B cell (primary cell): ENCODE data around the gene FAM24B. TPM values are rescaled to one million over a fixed set of nuclear protein-coding genes. Genes with fewer than 3 reads are reported as not detected.

Source experiments
- ATAC-seq: fragments of 200-7000 bp; cut with Tn5 transposase; one replicate; pipeline ENCODE4 v1.10.0; 2021; ENCODE audit warnings: low read depth, mild to moderate bottlenecking, moderate number of reproducible peaks, moderate library complexity
- CTCF ChIA-PET: fragments of 350-600 bp; sonication (Branson Sonifier 250); formaldehyde crosslinking; loops from one replicate; lab custom pipeline; 2021; ENCODE audit warnings: antibody characterized with exemption, inconsistent platforms; lab: Charles Lee
- POLR2A ChIA-PET: fragments of 350-600 bp; sonication (Branson Sonifier 250); formaldehyde crosslinking; loops from one replicate; lab custom pipeline; 2021; ENCODE audit warnings: antibody characterized with exemption; lab: Charles Lee
- DNase-seq: peaks from one replicate; pipeline ENCODE4 v3.0.0; 2013
- H2AFZ ChIP-seq: 2 replicates; pipeline ENCODE4 v1.6.1; 2012; ENCODE audit warnings: mild to moderate bottlenecking, low read depth, low read length; ENCODE audit not compliant: insufficient read depth, poor library complexity, severe bottlenecking
- H3K27ac ChIP-seq, 2 donors: 1 replicate in 1 of 2; 2 replicates in 1 of 2; pipeline ENCODE4 v1.5.1; 2012 to 2013; ENCODE audit warnings: low read length in 2 of 2, mild to moderate bottlenecking in 2 of 2, moderate library complexity in 1 of 2
- H3K27me3 ChIP-seq, 4 experiments: fragments of 200-600 bp in 1 of 4; sonication (generic) in 1 of 4; replicated peaks in 1 of 4; 1 replicate in 2 of 4; 2 replicates in 2 of 4; pipeline versions ENCODE4 v1.6.1 to v1.7.0; 2013 to 2016; ENCODE audit warnings: low read length in 3 of 4, mild to moderate bottlenecking in 2 of 4, mixed read lengths in 1 of 4, moderate library complexity in 1 of 4; ENCODE audit not compliant: insufficient read depth in 4 of 4, control insufficient read depth in 3 of 4; ENCODE audit errors: control extremely low read depth in 1 of 4
- H3K36me3 ChIP-seq, 2 experiments: replicated peaks in 1 of 2; 1 replicate in 1 of 2; 2 replicates in 1 of 2; pipeline versions ENCODE4 v1.6.1 to v1.7.1; 2013; ENCODE audit warnings: low read length in 1 of 2; ENCODE audit not compliant: insufficient read depth in 2 of 2, control insufficient read depth in 1 of 2; ENCODE audit errors: control extremely low read depth in 1 of 2, extremely low read depth in 1 of 2
- H3K4me1 ChIP-seq, 2 donors: fragments of 200-600 bp in 1 of 2; sonication (generic) in 1 of 2; 1 replicate in 1 of 2; 2 replicates in 1 of 2; pipeline versions ENCODE4 v1.5.1 to v1.6.1; 2013 to 2017; ENCODE audit warnings: low read length in 2 of 2; ENCODE audit not compliant: control insufficient read depth in 2 of 2, insufficient read depth in 2 of 2
- H3K4me2 ChIP-seq: replicated peaks from 2 replicates; pipeline ENCODE3; 2012; ENCODE audit warnings: mild to moderate bottlenecking, low read depth, low read length; ENCODE audit not compliant: poor library complexity, severe bottlenecking
- H3K4me3 ChIP-seq, 5 experiments: fragments of 200-600 bp in 1 of 5; sonication (generic) in 1 of 5; 1 replicate in 3 of 5; 2 replicates in 2 of 5; pipeline versions ENCODE4 v1.5.1 to v1.7.0; 2011 to 2016; ENCODE audit warnings: low read length in 4 of 5, mild to moderate bottlenecking in 4 of 5, low read depth in 2 of 5, control low read depth in 1 of 5, moderate library complexity in 1 of 5; ENCODE audit not compliant: insufficient read depth in 1 of 5; ENCODE audit errors: control extremely low read depth in 1 of 5, extremely low read depth in 1 of 5
- H3K79me2 ChIP-seq: fragments of 200-600 bp; sonication (generic); one replicate; pipeline ENCODE4 v1.6.0; 2016; ENCODE audit warnings: low read length; ENCODE audit not compliant: control insufficient read depth, insufficient read depth
- H3K9ac ChIP-seq: fragments of 200-600 bp; sonication (generic); 2 replicates; pipeline ENCODE4 v1.6.1; 2017; ENCODE audit warnings: mild to moderate bottlenecking, low read length, moderate library complexity
- H3K9me3 ChIP-seq, 3 donors: one replicate each; pipeline versions ENCODE4 v1.6.1 to v1.7.1; 2013; ENCODE audit warnings: low read length in 2 of 3; ENCODE audit not compliant: control insufficient read depth in 2 of 3, insufficient read depth in 1 of 3; ENCODE audit errors: control extremely low read depth in 1 of 3
- H4K20me1 ChIP-seq: 2 replicates; pipeline ENCODE4 v1.6.0; 2012; ENCODE audit warnings: mild to moderate bottlenecking, low read length; ENCODE audit not compliant: insufficient read depth, control insufficient read depth, poor library complexity, severe bottlenecking
- H3K27ac Mint-ChIP-seq: one replicate; pipeline ENCODE4 v1.8.0; 2021; ENCODE audit warnings: mixed read lengths
- H3K27me3 Mint-ChIP-seq: one replicate; pipeline ENCODE4 v1.8.0; 2021; ENCODE audit warnings: mixed read lengths
- H3K4me1 Mint-ChIP-seq: one replicate; pipeline ENCODE4 v1.8.0; 2021; ENCODE audit warnings: mixed read lengths
- H3K4me3 Mint-ChIP-seq: one replicate; pipeline ENCODE4 v1.8.0; 2021; ENCODE audit warnings: mixed read lengths
- H3K9me3 Mint-ChIP-seq: one replicate; pipeline ENCODE4 v1.8.0; 2022; ENCODE audit warnings: mixed read lengths; ENCODE audit not compliant: insufficient read depth
- CTCF ChIP-seq: fragments of 200-600 bp; IDR thresholded peaks from one replicate; pipeline ENCODE4 v1.8.0; 2022; ENCODE audit warnings: antibody characterized with exemption, mild to moderate bottlenecking
- EZH2 ChIP-seq: IDR thresholded peaks from 2 replicates; pipeline ENCODE4 v1.6.1; 2012; ENCODE audit warnings: borderline replicate concordance, low read depth, mild to moderate bottlenecking, moderate library complexity, low read length; ENCODE audit not compliant: insufficient read depth, poor library complexity, severe bottlenecking
- WGBS: methylation state at CpG from one replicate; pipeline ENCODE4 v1.1.5; 2013; ENCODE audit warnings: missing lambda C conversion rate; ENCODE audit not compliant: insufficient coverage; 5-methylcytosine and 5-hydroxymethylcytosine counted together
- intact Hi-C: fragments of 100-400 bp; cut with micrococcal nuclease; formaldehyde crosslinking; loops from one replicate; pipeline ENCODE4 v1.10.0; 2022
- polyA plus RNA-seq: library from polyadenylated mRNA; depleted of rRNA; stranded (reverse); fragments of >200 nt; gene quantifications from 2 replicates; pipeline ENCODE4 v1.2.3, GENCODE V29; 2012
- total RNA-seq, 2 donors: library from RNA; stranded (reverse); fragments of 120-200 nt in 1 of 2; gene quantifications; 1 replicate in 1 of 2; 2 replicates in 1 of 2; pipeline versions ENCODE4 v1.2.3 to v1.2.4, GENCODE V29; 2013 to 2022

FAM24B gene
- total and polyA plus RNA-seq, 2 donors (not counting 1 experiment from before 2014, with no cell fraction given), result 12.5 to 23.4 TPM

GRCh38 chr10:122812751-122813150, 66.6 kb downstream of the FAM24B start:
- CTCF ChIA-PET, result no interaction called here

GRCh38 chr10:122802282-122802681, 77.1 kb downstream of the FAM24B start:
- H3K9me3 Mint-ChIP-seq, result no peaks in the 10 kb centered on the region
- WGBS, result 86% methylated on average over 7 of the region's 7 CpGs

More at GRCh38 chr10:122812751-122813150, 66.6 kb downstream of the FAM24B start:
- H3K36me3 ChIP-seq, result no peaks in the 10 kb centered on the region
- 48% methylated on average over 3 of the region's 4 CpGs for WGBS
- Mint-ChIP-seq H3K4me1 (no peaks in the 10 kb centered on the region), H3K9me3 (no peaks in the 10 kb centered on the region), H3K4me3 (no peak overlapping the region), H3K27me3 (peaks cover 18% of the 10 kb centered on the region), H3K27ac (no peak overlapping the region)
- no peak overlapping the region for H3K27ac ChIP-seq
- H3K9ac ChIP-seq, result no peak overlapping the region
- ATAC-seq (no peak), DNase-seq (no peak)
- no peak overlapping the region for H3K4me3 ChIP-seq
- no peak overlapping the region for H3K4me2 ChIP-seq
- no peak for TF ChIP-seq CTCF
- TF ChIP-seq EZH2, result no peak
- H3K4me1 ChIP-seq, result no peaks in the 10 kb centered on the region
- H2AFZ ChIP-seq, result no peak overlapping the region
- H3K27me3 ChIP-seq, result peaks cover 0 to 3% (median 2%) of the 10 kb centered on the region in 4 experiments
- POLR2A ChIA-PET, result no interaction called here
- H3K79me2 ChIP-seq, result no peaks in the 10 kb centered on the region
- no peaks in the 10 kb centered on the region for H3K9me3 ChIP-seq
- intact Hi-C loops, result no loop called here
- no peaks in the 10 kb centered on the region for H4K20me1 ChIP-seq

More at GRCh38 chr10:122802282-122802681, 77.1 kb downstream of the FAM24B start:
- Histone ChIP-seq H2AFZ (no peak overlapping the region), H3K27me3 (no peaks in the 10 kb centered on the region), H3K4me1 (no peaks in the 10 kb centered on the region), H3K79me2 (no peaks in the 10 kb centered on the region), H3K9ac (no peak overlapping the region), H3K36me3 (no peaks in the 10 kb centered on the region), H3K4me3 (no peak overlapping the region), H3K4me2 (no peak overlapping the region), H3K27ac (no peak overlapping the region), H4K20me1 (no peaks in the 10 kb centered on the region), H3K9me3 (no peaks in the 10 kb centered on the region)
- ChIA-PET CTCF (no interaction called here), POLR2A (no interaction called here)
- intact Hi-C loops, result no loop called here
- H3K4me3 Mint-ChIP-seq, result no peak overlapping the region
- TF ChIP-seq CTCF, result no peak
- no peak for TF ChIP-seq EZH2
- no peak overlapping the region for H3K27ac Mint-ChIP-seq
- H3K4me1 Mint-ChIP-seq, result no peaks in the 10 kb centered on the region
- peaks cover 13% of the 10 kb centered on the region for H3K27me3 Mint-ChIP-seq
- no peak for DNase-seq
- ATAC-seq, result no peak

Other genes with a start within 250 kb of the FAM24B start
- gene C10orf120, start 179.7 kb downstream of the FAM24B start, total RNA-seq, result not detected in 2 replicates
- not detected in 2 replicates for gene C10orf120, start 179.7 kb downstream of the FAM24B start, polyA plus RNA-seq
- gene CUZD1, start 33.7 kb downstream of the FAM24B start, total RNA-seq, result 3.0 and 3.3 TPM in 2 replicates
- gene CUZD1, start 33.7 kb downstream of the FAM24B start, polyA plus RNA-seq, result 0.92 and 2.1 TPM in 2 replicates
- not detected in 2 replicates for gene FAM24A, start 31.0 kb upstream of the FAM24B start, total RNA-seq
- gene FAM24A, start 31.0 kb upstream of the FAM24B start, polyA plus RNA-seq, result not detected in 2 replicates
- gene C10orf88, start 74.6 kb upstream of the FAM24B start, total RNA-seq, result 11.1 and 11.9 TPM in 2 replicates
- 3.6 and 4.1 TPM in 2 replicates for gene C10orf88, start 74.6 kb upstream of the FAM24B start, polyA plus RNA-seq
- gene PSTK, start 100.8 kb upstream of the FAM24B start, total RNA-seq, result 8.2 and 8.5 TPM in 2 replicates
- gene PSTK, start 100.8 kb upstream of the FAM24B start, polyA plus RNA-seq, result 4.2 and 6.7 TPM in 2 replicates
- 24.0 and 24.6 TPM in 2 replicates for gene IKZF5, start 129.2 kb upstream of the FAM24B start, total RNA-seq
- 15.8 and 25.9 TPM in 2 replicates for gene IKZF5, start 129.2 kb upstream of the FAM24B start, polyA plus RNA-seq
- gene ACADSB, start 129.4 kb upstream of the FAM24B start, total RNA-seq, result 27.8 and 27.9 TPM in 2 replicates
- gene ACADSB, start 129.4 kb upstream of the FAM24B start, polyA plus RNA-seq, result 6.8 and 8.5 TPM in 2 replicates